Fibroblast of lung (primary cell): ENCODE data around the gene TOMT. TPM values are rescaled to one million over a fixed set of nuclear protein-coding genes. Genes with fewer than 3 reads are reported as not detected.

Experiments
- DNase-seq, 2 donors: peaks; one replicate each; pipeline versions ENCODE4 v3.0.0 to v3.0.0-alpha.2; 2010; ENCODE audit warnings: low read depth in 2 of 2
- H2AFZ ChIP-seq: 2 replicates; pipeline ENCODE4 v1.5.1; 2012; ENCODE audit warnings: low read length, control low read depth, inconsistent platforms
- H3K27ac ChIP-seq: 2 replicates; pipeline ENCODE4 v1.5.1; 2011; ENCODE audit warnings: low read length, control low read depth; ENCODE audit not compliant: insufficient read depth
- H3K27me3 ChIP-seq: 2 replicates; pipeline ENCODE4 v1.5.1; 2011; ENCODE audit warnings: mild to moderate bottlenecking, low read length; ENCODE audit not compliant: control insufficient read depth, insufficient read depth
- H3K36me3 ChIP-seq: 2 replicates; pipeline ENCODE4 v1.5.1; 2011; ENCODE audit warnings: low read length; ENCODE audit not compliant: control insufficient read depth, insufficient read depth
- H3K4me1 ChIP-seq: 2 replicates; pipeline ENCODE4 v1.5.1; 2011; ENCODE audit warnings: low read length; ENCODE audit not compliant: control insufficient read depth, insufficient read depth; ENCODE audit errors: extremely low read depth
- H3K4me2 ChIP-seq: 2 replicates; pipeline ENCODE4 v1.5.1; 2011; ENCODE audit warnings: low read length, control low read depth; ENCODE audit not compliant: insufficient read depth; ENCODE audit errors: extremely low read depth
- H3K4me3 ChIP-seq, 4 experiments: fragments of 200-600 bp in 1 of 4; sonication (generic) in 1 of 4; replicated peaks in 1 of 4; 2 replicates each; pipeline ENCODE4 v1.5.1; 2011 to 2016; ENCODE audit warnings: low read length in 4 of 4, low read depth in 3 of 4, mild to moderate bottlenecking in 3 of 4, control low read depth in 2 of 4, inconsistent platforms in 1 of 4, mixed read lengths in 1 of 4; ENCODE audit not compliant: insufficient read depth in 1 of 4; ENCODE audit errors: control extremely low read depth in 1 of 4
- H3K79me2 ChIP-seq: 2 replicates; pipeline ENCODE4 v1.5.1; 2012; ENCODE audit warnings: mild to moderate bottlenecking, low read length, inconsistent platforms; ENCODE audit not compliant: control insufficient read depth, insufficient read depth
- H3K9ac ChIP-seq: 2 replicates; pipeline ENCODE4 v1.5.1; 2011; ENCODE audit warnings: mild to moderate bottlenecking, low read length, control low read depth; ENCODE audit not compliant: insufficient read depth
- H3K9me3 ChIP-seq: 2 replicates; pipeline ENCODE4 v1.5.1; 2012; ENCODE audit warnings: low read depth, low read length; ENCODE audit not compliant: control insufficient read depth, insufficient read depth
- H4K20me1 ChIP-seq: 2 replicates; pipeline ENCODE4 v1.5.1; 2011; ENCODE audit warnings: low read length; ENCODE audit not compliant: control insufficient read depth, insufficient read depth; ENCODE audit errors: extremely low read depth
- EZH2 ChIP-seq: IDR thresholded peaks from 2 replicates; pipeline ENCODE4 v1.5.1; 2012; ENCODE audit warnings: low read length, control low read depth, mild to moderate bottlenecking; ENCODE audit errors: missing control alignments
- polyA plus RNA-seq, 2 donors: library from polyadenylated mRNA; depleted of rRNA in 1 of 2; stranded (reverse) in 1 of 2; unstranded in 1 of 2; fragments of >200 nt; gene quantifications; 2 replicates each; pipeline ENCODE4 v1.2.1, GENCODE V29; 2011 to 2012; ENCODE audit warnings: missing spikeins in 1 of 2
- total RNA-seq: library from RNA; depleted of rRNA; stranded (reverse); fragments of >200 nt; gene quantifications from 2 replicates; pipeline ENCODE4 v1.2.1, GENCODE V29; 2014
- TF ChIP-seq, protein P1 (sequence below), 2 donors: IDR thresholded peaks in 1 of 2; conservative IDR thresholded peaks in 1 of 2; 1 replicate in 1 of 2; 2 replicates in 1 of 2; pipeline ENCODE4 v1.5.1; 2011 to 2012; ENCODE audit warnings: low read length in 2 of 2, control low read depth in 1 of 2, inconsistent platforms in 1 of 2, low read depth in 1 of 2, mild to moderate bottlenecking in 1 of 2

Gene TOMT
- total and polyA plus RNA-seq, 2 donors (not counting 1 experiment from before 2014, with no cell fraction given): not detected

DNA sequence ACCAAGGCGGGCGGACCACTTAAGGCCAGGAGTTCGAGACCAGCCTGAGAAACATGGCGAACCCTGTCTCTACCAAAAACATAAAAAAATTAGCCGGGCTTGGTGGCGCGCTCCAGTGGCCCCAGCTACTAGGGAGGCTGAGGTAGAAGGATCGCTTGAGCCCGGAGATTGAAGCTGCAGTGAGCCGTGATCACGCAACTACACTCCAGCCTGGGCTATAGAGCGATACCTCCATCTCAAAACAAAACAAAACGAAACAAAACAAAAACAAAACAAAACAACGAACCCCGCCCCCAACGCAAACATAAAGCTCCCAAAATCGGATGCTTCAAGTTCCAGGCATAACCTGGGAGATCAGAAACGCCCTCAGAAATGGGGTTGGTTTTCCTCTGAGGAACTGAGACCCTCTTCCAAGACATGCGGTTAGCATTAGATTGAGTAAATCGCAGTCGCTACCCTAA, 24.5 kb upstream of the TOMT start:
- H3K79me2 ChIP-seq: peaks cover 35% of the 10 kb centered on the region
- H3K9ac ChIP-seq: peak overlapping the region; percentile 72
- H3K27me3 ChIP-seq: no peaks in the 10 kb centered on the region
- H3K9me3 ChIP-seq: no peaks in the 10 kb centered on the region
- H3K27ac ChIP-seq: peak overlapping the region; percentile 96
- no peaks in the 10 kb centered on the region for H4K20me1 ChIP-seq
- H3K4me2 ChIP-seq: peak overlapping the region; percentile 85
- H3K4me1 ChIP-seq: peaks cover 2% of the 10 kb centered on the region
- DNase-seq: no peak
- peak overlapping the region; percentile 51 to 81 (median 72) for H3K4me3 ChIP-seq
- H2AFZ ChIP-seq: peak overlapping the region; percentile 96
- TF ChIP-seq EZH2: no peak
- TF ChIP-seq, protein P1, sequence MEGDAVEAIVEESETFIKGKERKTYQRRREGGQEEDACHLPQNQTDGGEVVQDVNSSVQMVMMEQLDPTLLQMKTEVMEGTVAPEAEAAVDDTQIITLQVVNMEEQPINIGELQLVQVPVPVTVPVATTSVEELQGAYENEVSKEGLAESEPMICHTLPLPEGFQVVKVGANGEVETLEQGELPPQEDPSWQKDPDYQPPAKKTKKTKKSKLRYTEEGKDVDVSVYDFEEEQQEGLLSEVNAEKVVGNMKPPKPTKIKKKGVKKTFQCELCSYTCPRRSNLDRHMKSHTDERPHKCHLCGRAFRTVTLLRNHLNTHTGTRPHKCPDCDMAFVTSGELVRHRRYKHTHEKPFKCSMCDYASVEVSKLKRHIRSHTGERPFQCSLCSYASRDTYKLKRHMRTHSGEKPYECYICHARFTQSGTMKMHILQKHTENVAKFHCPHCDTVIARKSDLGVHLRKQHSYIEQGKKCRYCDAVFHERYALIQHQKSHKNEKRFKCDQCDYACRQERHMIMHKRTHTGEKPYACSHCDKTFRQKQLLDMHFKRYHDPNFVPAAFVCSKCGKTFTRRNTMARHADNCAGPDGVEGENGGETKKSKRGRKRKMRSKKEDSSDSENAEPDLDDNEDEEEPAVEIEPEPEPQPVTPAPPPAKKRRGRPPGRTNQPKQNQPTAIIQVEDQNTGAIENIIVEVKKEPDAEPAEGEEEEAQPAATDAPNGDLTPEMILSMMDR (conservative IDR thresholded peaks at IDR 0.05 in 1 of 2, IDR thresholded peaks at IDR 0.05 in 1 of 2; ENCODE audit: low read depth in 1 of 2, low read length in 2 of 2): no peak
- peaks cover 4% of the 10 kb centered on the region for H3K36me3 ChIP-seq

DNA sequence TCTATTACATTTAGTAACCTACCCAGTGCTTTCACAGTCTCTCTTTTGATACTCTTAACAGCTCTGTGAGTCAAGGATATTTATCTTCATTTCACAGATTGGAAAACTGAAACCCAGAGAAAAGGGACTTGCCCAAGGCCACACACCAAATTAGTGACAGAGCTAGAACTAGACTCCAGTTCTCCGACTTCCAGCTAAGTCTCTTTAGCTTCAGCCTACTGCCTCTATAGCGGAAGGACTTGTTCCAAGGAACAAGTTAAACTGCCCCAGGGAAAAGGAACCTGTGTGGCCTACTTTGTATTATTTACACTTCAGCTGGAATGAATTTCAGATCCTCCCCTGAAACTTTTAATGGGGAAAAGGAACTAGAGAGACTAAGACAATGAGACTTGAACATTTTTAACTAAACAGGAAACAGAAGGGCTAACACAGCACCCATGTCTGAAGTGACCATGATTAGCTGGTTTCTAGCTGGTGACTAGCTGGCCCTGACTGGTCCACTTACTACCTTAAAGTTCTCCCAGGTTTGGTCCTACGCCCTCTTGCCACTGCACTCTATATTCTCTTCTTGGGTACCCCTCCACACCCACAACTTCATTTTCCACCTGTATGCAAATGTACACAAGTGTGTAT, 23.8 kb upstream of the TOMT start:
- H3K4me3 ChIP-seq: no peak overlapping the region
- peaks cover 2% of the 10 kb centered on the region for H3K4me1 ChIP-seq
- H3K36me3 ChIP-seq: peaks cover 4% of the 10 kb centered on the region
- no peaks in the 10 kb centered on the region for H4K20me1 ChIP-seq
- no peak for DNase-seq
- H3K9me3 ChIP-seq: no peaks in the 10 kb centered on the region
- no peak overlapping the region for H3K9ac ChIP-seq
- no peak overlapping the region for H3K4me2 ChIP-seq
- peaks cover 28% of the 10 kb centered on the region for H3K79me2 ChIP-seq
- TF ChIP-seq, protein P1 (conservative IDR thresholded peaks at IDR 0.05 in 1 of 2, IDR thresholded peaks at IDR 0.05 in 1 of 2; ENCODE audit: low read depth in 1 of 2, low read length in 2 of 2): no peak
- TF ChIP-seq EZH2: no peak
- peak overlapping the region; percentile 1 for H3K27ac ChIP-seq
- H2AFZ ChIP-seq: no peak overlapping the region
- no peaks in the 10 kb centered on the region for H3K27me3 ChIP-seq

GRCh38 chr11:72083414-72083813, 22.3 kb upstream of the TOMT start:
- Histone ChIP-seq H2AFZ (no peak overlapping the region), H3K4me2 (no peak overlapping the region), H3K27ac (no peak overlapping the region), H3K27me3 (no peaks in the 10 kb centered on the region), H3K9ac (no peak overlapping the region), H3K79me2 (peaks cover 15% of the 10 kb centered on the region), H3K4me1 (peaks cover 2% of the 10 kb centered on the region), H3K36me3 (peaks cover 6% of the 10 kb centered on the region), H4K20me1 (no peaks in the 10 kb centered on the region), H3K4me3 (no peak overlapping the region), H3K9me3 (no peaks in the 10 kb centered on the region)
- no peak for DNase-seq
- no peak for TF ChIP-seq EZH2
- TF ChIP-seq, protein P1 (conservative IDR thresholded peaks at IDR 0.05 in 1 of 2, IDR thresholded peaks at IDR 0.05 in 1 of 2; ENCODE audit: low read depth in 1 of 2, low read length in 2 of 2): no peak
